NCI-H1417 (cell line): ENCODE data around the gene FAM169A.
"Not testable (repeated sequence)": the region's sequence is repeated elsewhere in the genome, so short reads cannot be mapped to it uniquely, and the experiment has no call there.

Experiments used
- DNase-seq, 3 experiments: peaks; one replicate each; lab custom pipeline; 2025; lab: John Stamatoyannopoulos, UW

FAM169A gene

GRCh38 chr5:74869414-74869813, 3.2 kb upstream of the FAM169A start:
- not testable (repeated sequence) for DNase-seq

GRCh38 chr5:74866596-74867162, 492 bp upstream of the FAM169A start:
- peak in 2 of 3 experiments; percentile 13 to 23 for DNase-seq

- DNase-seq: peak in 1 of 3 experiments; percentile 67
Measured at GRCh38 chr5:74865256-74865803, 857 bp downstream of the FAM169A start.

GRCh38 chr5:74864823-74865222, 1.4 kb downstream of the FAM169A start:
- peak in 1 of 3 experiments; percentile 28 for DNase-seq

- no peak for DNase-seq
Measured at GRCh38 chr5:74863726-74864125, 2.5 kb downstream of the FAM169A start.

GRCh38 chr5:74862221-74862620, 4.0 kb downstream of the FAM169A start:
- no peak for DNase-seq

- not testable (repeated sequence) for DNase-seq
Measured at GRCh38 chr5:74856975-74857374, 9.2 kb downstream of the FAM169A start.

DNA sequence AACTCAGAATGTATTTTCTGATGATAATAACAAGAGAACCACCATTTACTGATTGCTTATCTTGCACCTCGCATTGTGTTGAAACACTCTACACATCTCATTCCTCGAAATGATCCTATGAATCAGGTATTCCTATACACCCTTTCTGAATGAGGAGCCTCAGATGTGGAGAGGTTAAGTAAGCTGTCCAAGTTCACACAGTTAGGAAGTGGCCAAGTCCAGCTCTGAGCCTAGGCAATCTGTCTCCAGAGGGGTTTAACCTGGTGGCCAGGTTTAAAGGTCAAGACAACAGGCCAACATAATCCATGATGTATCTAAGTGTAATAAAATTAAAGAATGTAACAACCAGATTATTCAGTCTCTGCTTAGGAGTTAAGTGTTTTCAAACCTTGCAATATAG, 12.9 kb downstream of the FAM169A start:
- DNase-seq: no peak

DNA sequence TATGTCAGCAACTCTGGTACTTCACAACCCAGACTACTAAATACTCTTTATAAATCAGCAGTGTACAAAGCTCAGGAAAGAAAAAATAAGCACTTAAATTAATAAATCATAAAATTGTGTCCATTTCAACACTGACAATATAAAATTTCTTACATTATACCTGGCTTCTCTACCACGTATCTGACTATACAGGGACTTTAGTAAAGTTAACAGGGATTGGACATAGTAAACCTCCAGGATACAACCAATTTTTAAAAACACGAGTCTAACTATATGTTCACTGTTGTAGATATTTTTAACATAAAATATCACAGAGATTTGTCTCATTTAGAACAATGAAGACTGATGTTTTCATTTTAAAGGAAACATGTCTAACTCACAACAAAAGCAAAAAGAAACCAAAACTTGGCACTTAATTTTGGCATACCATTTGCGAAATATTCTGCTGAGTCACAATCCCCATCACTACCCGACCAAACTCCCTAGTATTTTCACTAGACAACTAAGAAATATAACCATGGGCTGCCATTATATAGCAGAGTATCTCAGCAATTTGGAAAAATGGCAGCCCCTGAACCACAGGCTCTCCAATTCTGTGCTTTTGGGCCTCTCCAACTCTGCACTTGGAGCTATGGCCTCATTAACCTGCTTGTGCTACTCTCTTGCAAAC, 14.4 kb downstream of the FAM169A start:
- no peak for DNase-seq

- no peak for DNase-seq
Measured at GRCh38 chr5:74850789-74851425, 15.3 kb downstream of the FAM169A start.

GRCh38 chr5:74850030-74850429, 16.2 kb downstream of the FAM169A start:
- no peak for DNase-seq

DNA sequence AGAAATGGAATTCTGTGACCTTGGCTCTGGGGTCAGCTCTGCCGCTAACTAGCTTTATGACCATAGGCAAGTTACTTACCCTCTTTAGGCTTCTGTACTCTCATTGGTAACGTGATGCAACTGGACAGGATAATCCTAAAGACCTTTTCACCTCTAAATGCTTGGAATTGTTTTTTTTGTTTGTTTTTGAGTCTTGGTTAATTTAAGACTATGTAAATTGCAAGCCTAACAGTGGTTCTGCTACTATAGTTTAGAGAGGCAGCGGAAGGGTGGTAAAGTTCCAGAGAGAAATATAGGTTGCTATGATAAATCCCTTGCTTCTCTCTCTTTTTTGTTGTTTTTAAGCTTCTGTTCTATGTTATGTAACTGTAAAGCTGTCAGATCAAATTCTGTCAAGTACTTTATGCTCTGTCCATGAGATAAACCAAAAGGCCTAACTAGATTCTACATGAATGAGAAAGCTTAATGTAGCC, 17.6 kb downstream of the FAM169A start:
- DNase-seq: no peak

- no peak for DNase-seq
Measured at GRCh38 chr5:74839229-74839628, 27.0 kb downstream of the FAM169A start.

- no peak for DNase-seq
Measured at GRCh38 chr5:74838262-74838661, 27.9 kb downstream of the FAM169A start.

GRCh38 chr5:74837115-74837514, 29.1 kb downstream of the FAM169A start:
- DNase-seq: no peak

DNA sequence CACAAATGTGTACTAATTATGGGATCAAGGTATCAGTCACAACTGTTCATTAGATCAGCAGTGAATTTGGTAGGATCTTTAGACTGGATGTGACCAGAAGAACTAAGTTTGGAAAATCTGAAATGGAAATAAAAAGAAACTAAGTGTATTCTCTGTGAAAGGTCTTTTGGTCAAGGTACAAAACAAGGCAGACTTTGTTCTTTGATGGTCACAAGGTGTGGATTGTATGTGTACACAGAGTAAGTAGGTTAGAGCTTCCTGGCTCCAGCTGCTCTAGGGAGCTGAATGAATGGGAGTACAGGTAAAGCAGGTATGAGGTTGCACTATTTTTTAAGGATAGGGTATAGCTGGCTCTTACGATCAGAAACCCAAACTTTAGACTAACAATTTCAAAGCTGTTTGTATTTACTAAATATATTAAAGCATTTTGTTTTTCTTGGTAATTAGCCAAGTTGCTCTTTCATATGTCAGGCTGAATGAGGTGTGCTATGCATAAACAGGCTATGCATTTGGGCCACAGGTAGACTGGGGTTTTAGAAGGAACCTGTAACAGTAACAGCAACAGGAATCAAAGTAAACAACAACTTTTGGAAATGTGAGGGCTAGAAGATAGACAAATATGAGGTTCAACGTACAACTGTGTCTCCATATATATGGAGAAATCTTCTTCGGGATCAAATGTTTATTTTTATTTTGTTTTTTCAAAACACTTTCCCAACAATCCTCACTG, 32.5 kb downstream of the FAM169A start:
- DNase-seq: peak in 1 of 3 experiments; percentile 2

- no peak for DNase-seq
Measured at GRCh38 chr5:74829413-74829812, 36.8 kb downstream of the FAM169A start.

DNA sequence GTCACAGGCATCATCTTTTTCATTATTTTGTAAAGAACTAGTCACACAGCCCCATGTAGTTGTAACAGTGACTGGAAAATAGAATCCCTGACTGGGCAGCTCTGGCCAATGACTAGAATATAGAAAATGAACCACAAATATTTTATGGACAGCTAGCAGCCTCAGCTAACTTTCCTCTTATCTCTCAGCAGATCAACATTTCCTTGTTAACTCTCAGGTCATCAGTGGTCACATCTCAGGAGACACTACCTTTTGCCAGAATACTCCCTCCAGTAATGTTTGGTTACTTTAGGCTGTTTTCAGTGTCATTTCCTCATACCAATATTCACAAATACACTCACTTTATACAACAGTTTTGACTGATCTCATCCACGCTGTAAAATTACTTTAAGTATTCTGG, 43.9 kb downstream of the FAM169A start:
- no peak for DNase-seq

GRCh38 chr5:74816875-74817274, 49.3 kb downstream of the FAM169A start:
- DNase-seq: no peak

GRCh38 chr5:74810915-74811314, 55.3 kb downstream of the FAM169A start:
- no peak for DNase-seq

GRCh38 chr5:74801941-74802340, 64.2 kb downstream of the FAM169A start:
- no peak for DNase-seq

- no peak for DNase-seq
Measured at GRCh38 chr5:74801197-74801596, 65.0 kb downstream of the FAM169A start.
